Gastrocnemius medialis (tissue), 4 donors: Measurements from ENCODE around the gene SLC6A6.

Experiments
- POLR2A ChIP-seq, 2 donors: fragments of 450-650 bp; IDR thresholded peaks; one replicate each; pipeline ENCODE4 v1.6.1; 2017; ENCODE audit warnings: antibody characterized with exemption in 2 of 2, mild to moderate bottlenecking in 2 of 2, moderate library complexity in 2 of 2
- TF ChIP-seq, protein P1 (sequence below), 5 experiments: fragments of 450-650 bp in 3 of 5; fragments of 200-600 bp in 2 of 5; sonication (generic) in 2 of 5; IDR thresholded peaks in 4 of 5; conservative IDR thresholded peaks in 1 of 5; 1 replicate in 4 of 5; 2 replicates in 1 of 5; pipeline ENCODE4 v1.5.1; 2016 to 2019; ENCODE audit warnings: antibody characterized with exemption in 5 of 5, mild to moderate bottlenecking in 3 of 5, moderate library complexity in 3 of 5

DNA sequence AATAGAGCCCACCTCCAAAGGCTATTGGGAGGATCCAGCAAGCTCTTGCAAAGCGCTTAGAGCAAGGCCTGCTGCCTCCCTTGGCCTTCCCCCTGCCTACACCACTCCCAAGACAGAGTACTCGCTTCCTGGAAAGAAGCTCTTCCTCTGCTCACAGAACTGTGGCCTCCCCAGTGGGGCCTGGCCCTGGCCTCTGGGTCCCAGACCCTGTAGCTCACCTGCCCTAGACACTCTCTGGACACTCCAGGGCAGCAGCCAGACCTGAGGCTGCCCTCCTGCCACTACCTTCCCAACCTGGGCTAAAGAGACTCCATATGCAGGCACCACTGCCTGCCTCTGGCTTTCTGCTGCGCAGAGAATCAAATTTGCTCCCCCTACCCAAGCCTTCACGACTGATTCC, 87.8 kb downstream of the SLC6A6 start:
- TF ChIP-seq POLR2A (IDR thresholded peaks at IDR 0.05): no peak
- TF ChIP-seq, protein P1, sequence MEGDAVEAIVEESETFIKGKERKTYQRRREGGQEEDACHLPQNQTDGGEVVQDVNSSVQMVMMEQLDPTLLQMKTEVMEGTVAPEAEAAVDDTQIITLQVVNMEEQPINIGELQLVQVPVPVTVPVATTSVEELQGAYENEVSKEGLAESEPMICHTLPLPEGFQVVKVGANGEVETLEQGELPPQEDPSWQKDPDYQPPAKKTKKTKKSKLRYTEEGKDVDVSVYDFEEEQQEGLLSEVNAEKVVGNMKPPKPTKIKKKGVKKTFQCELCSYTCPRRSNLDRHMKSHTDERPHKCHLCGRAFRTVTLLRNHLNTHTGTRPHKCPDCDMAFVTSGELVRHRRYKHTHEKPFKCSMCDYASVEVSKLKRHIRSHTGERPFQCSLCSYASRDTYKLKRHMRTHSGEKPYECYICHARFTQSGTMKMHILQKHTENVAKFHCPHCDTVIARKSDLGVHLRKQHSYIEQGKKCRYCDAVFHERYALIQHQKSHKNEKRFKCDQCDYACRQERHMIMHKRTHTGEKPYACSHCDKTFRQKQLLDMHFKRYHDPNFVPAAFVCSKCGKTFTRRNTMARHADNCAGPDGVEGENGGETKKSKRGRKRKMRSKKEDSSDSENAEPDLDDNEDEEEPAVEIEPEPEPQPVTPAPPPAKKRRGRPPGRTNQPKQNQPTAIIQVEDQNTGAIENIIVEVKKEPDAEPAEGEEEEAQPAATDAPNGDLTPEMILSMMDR (IDR thresholded peaks at IDR 0.05 in 4 of 5, conservative IDR thresholded peaks at IDR 0.05 in 1 of 5): no peak
